Peyer's patch (tissue), 4 donors: Measurements from ENCODE around the gene TTC21B. TPM values are rescaled to one million over a fixed set of nuclear protein-coding genes. Genes with fewer than 3 reads are reported as not detected.

Experiments used
- DNase-seq, 3 donors: peaks; one replicate each; pipeline ENCODE4 v3.0.0-alpha.2; 2017 to 2019
- H3K27ac ChIP-seq, 4 donors: fragments of 200-600 bp; sonication (generic); one replicate each; pipeline ENCODE4 v1.5.1; 2016 to 2019
- H3K27me3 ChIP-seq, 2 donors: fragments of 200-600 bp; sonication (generic); one replicate each; pipeline ENCODE4 v1.5.1; 2019
- H3K36me3 ChIP-seq, 3 donors: fragments of 200-600 bp; sonication (generic); one replicate each; pipeline ENCODE4 v1.5.1; 2016 to 2019
- H3K4me1 ChIP-seq, 4 donors: fragments of 200-600 bp; sonication (generic); one replicate each; pipeline ENCODE4 v1.5.1; 2016 to 2019
- H3K4me3 ChIP-seq, 4 donors: fragments of 200-600 bp; sonication (generic); 1 replicate in 3 of 4; 2 replicates in 1 of 4; pipeline ENCODE4 v1.5.1; 2016 to 2019; ENCODE audit warnings: mild to moderate bottlenecking in 1 of 4
- H3K9me3 ChIP-seq, 4 donors: fragments of 200-600 bp; sonication (generic); one replicate each; pipeline ENCODE4 v1.5.1; 2016 to 2019; ENCODE audit warnings: mild to moderate bottlenecking in 1 of 4
- CTCF ChIP-seq, 6 experiments: fragments of 450-650 bp in 4 of 6; fragments of 200-600 bp in 2 of 6; sonication (generic) in 1 of 6; IDR thresholded peaks; one replicate each; pipeline ENCODE4 v1.5.1; 2017 to 2019; ENCODE audit warnings: antibody characterized with exemption in 6 of 6, mild to moderate bottlenecking in 3 of 6, moderate library complexity in 1 of 6
- POLR2A ChIP-seq, 2 donors: fragments of 450-650 bp; IDR thresholded peaks; one replicate each; pipeline ENCODE4 v1.5.1; 2017; ENCODE audit warnings: antibody characterized with exemption in 2 of 2, mild to moderate bottlenecking in 2 of 2, moderate library complexity in 2 of 2
- total RNA-seq, 4 donors: library from RNA; depleted of rRNA; stranded (reverse); fragments of >200 nt; gene quantifications; one replicate each; pipeline ENCODE4 v1.1.0, GENCODE V29; 2016

The TTC21B gene
- total RNA-seq, 4 donors from 2014 or later: 14.2 to 47.9 (median 32.6) TPM

- Histone ChIP-seq H3K4me1 (no peaks in the 10 kb centered on the region), H3K9me3 (no peaks in the 10 kb centered on the region), H3K27me3 (no peaks in the 10 kb centered on the region), H3K4me3 (no peak overlapping the region), H3K36me3 (peaks cover 0 to 41% (median 0%) of the 10 kb centered on the region in 3 donors), H3K27ac (no peak overlapping the region)
- TF ChIP-seq CTCF (IDR thresholded peaks at IDR 0.05): no peak
- TF ChIP-seq POLR2A (IDR thresholded peaks at IDR 0.05): no peak
- no peak for DNase-seq
Observed at GRCh38 chr2:165941827-165942226, 11.7 kb downstream of the TTC21B start.

DNA sequence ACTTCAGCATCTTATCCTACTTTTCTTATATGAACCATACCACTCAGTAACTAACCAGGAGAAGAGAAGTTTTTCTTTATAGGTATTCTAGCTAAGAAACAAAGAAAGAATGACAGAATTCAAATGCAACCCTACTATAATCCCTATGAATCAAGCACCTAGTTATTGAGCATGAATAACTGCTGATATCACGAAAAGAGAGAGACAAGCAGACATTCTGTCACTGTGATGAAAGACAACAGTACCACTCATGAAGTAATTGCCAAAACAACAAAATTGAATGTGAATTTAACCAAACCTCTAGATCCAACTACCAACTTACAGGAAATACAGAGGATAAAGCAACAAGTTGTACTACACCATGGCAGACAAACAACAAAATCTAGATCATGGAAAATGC lies 15.3 kb downstream of the TTC21B start:
- Histone ChIP-seq H3K9me3 (no peaks in the 10 kb centered on the region), H3K27ac (no peak overlapping the region), H3K36me3 (peaks cover 0 to 44% (median 0%) of the 10 kb centered on the region in 3 donors), H3K4me1 (no peaks in the 10 kb centered on the region), H3K27me3 (no peaks in the 10 kb centered on the region), H3K4me3 (no peak overlapping the region)
- no peak for TF ChIP-seq CTCF (IDR thresholded peaks at IDR 0.05)
- TF ChIP-seq POLR2A (IDR thresholded peaks at IDR 0.05): no peak
- no peak for DNase-seq

DNA sequence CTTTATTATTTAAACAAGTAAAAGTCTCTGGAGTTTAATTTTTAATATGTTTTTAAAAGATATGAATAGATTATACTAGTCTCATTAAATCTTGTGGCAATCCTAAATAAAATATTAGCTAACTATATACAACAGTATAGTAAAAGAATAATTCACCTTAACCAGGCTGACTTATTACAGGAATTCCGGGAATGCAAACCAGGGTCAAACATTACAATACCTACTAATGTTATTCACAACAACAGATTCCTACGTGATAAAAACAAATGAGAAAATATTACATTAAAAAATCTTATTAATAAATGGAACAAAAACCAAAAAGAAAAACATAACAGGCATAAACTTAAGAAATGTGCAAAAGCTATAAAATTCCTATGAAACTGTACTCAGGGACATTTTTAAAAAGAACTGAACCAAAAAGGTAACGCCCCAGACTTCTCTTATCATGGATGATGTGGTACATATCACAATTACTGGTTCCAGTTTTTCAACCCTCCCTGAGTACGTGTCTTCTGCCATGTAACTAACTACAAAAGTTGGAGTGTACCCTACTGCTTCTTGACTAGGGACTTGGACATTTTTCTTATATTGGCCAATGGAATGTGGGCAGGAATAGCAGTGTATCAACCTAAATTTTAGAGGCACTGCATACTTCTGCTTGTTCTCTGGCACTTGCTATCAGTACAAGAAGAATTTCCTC lies 20.2 kb downstream of the TTC21B start:
- H3K4me1 ChIP-seq: no peaks in the 10 kb centered on the region
- no peak overlapping the region for H3K27ac ChIP-seq
- H3K4me3 ChIP-seq: no peak overlapping the region
- DNase-seq: no peak
- H3K27me3 ChIP-seq: no peaks in the 10 kb centered on the region
- H3K9me3 ChIP-seq: no peaks in the 10 kb centered on the region
- H3K36me3 ChIP-seq: peaks cover 0 to 56% (median 0%) of the 10 kb centered on the region in 3 donors
- TF ChIP-seq POLR2A (IDR thresholded peaks at IDR 0.05) (no peak), CTCF (IDR thresholded peaks at IDR 0.05) (no peak)

GRCh38 chr2:165927774-165928173 lies 25.8 kb downstream of the TTC21B start:
- H3K4me1 ChIP-seq: no peaks in the 10 kb centered on the region
- no peak for TF ChIP-seq POLR2A (IDR thresholded peaks at IDR 0.05)
- no peak for TF ChIP-seq CTCF (IDR thresholded peaks at IDR 0.05)
- DNase-seq: no peak
- no peaks in the 10 kb centered on the region for H3K9me3 ChIP-seq
- H3K27me3 ChIP-seq: no peaks in the 10 kb centered on the region
- peaks cover 0 to 58% (median 0%) of the 10 kb centered on the region in 3 donors for H3K36me3 ChIP-seq
- H3K27ac ChIP-seq: no peak overlapping the region
- no peak overlapping the region for H3K4me3 ChIP-seq

GRCh38 chr2:165927353-165927752 lies 26.2 kb downstream of the TTC21B start:
- peaks cover 0 to 55% (median 0%) of the 10 kb centered on the region in 3 donors for H3K36me3 ChIP-seq

More at GRCh38 chr2:165927353-165927752, 26.2 kb downstream of the TTC21B start:
- no peaks in the 10 kb centered on the region for H3K9me3 ChIP-seq
- no peak overlapping the region for H3K4me3 ChIP-seq
- no peak overlapping the region for H3K27ac ChIP-seq
- H3K27me3 ChIP-seq: no peaks in the 10 kb centered on the region
- H3K4me1 ChIP-seq: no peaks in the 10 kb centered on the region
- DNase-seq: no peak
- TF ChIP-seq POLR2A (IDR thresholded peaks at IDR 0.05) (no peak), CTCF (IDR thresholded peaks at IDR 0.05) (no peak)
